WTC11 (cell line): ENCODE data around the gene NTRK2. TPM values are rescaled to one million over a fixed set of nuclear protein-coding genes. Genes with fewer than 3 reads are reported as not detected.

Source experiments
- ATAC-seq: fragments of 200-7000 bp; cut with Tn5 transposase; 2 replicates; pipeline ENCODE4 v1.10.0; 2021; ENCODE audit warnings: mild to moderate bottlenecking, moderate library complexity
- CTCF ChIA-PET: fragments of 300-600 bp; sonication (Branson Sonifier 250); formaldehyde crosslinking; loops from one replicate; lab custom pipeline; 2021; ENCODE audit warnings: antibody characterized with exemption; lab: Charles Lee
- POLR2A ChIA-PET: fragments of 350-600 bp; sonication (Branson Sonifier 250); formaldehyde crosslinking; loops from one replicate; lab custom pipeline; 2021; ENCODE audit warnings: antibody characterized with exemption; lab: Charles Lee
- DNase-seq: peaks from one replicate; pipeline ENCODE4 v3.0.0; 2021; ENCODE audit warnings: low spot score
- H3K27ac Mint-ChIP-seq: 2 replicates; pipeline ENCODE4 v1.8.0; 2021; ENCODE audit warnings: mixed read lengths
- H3K27me3 Mint-ChIP-seq: 2 replicates; pipeline ENCODE4 v1.8.0; 2021; ENCODE audit warnings: low read depth, mild to moderate bottlenecking, moderate library complexity, mixed read lengths
- H3K36me3 Mint-ChIP-seq: 2 replicates; pipeline ENCODE4 v1.8.0; 2021; ENCODE audit warnings: mixed read lengths
- H3K4me1 Mint-ChIP-seq: 2 replicates; pipeline ENCODE4 v1.8.0; 2022; ENCODE audit warnings: mixed read lengths
- H3K4me3 Mint-ChIP-seq: 2 replicates; pipeline ENCODE4 v1.8.0; 2021; ENCODE audit warnings: mild to moderate bottlenecking, moderate library complexity, mixed read lengths
- H3K9me3 Mint-ChIP-seq: 2 replicates; pipeline ENCODE4 v1.8.0; 2021; ENCODE audit warnings: mixed read lengths
- AR ChIP-seq: fragments of 250-450 bp; sonication (Bioruptor Pico); IDR thresholded peaks from 2 replicates; pipeline ENCODE4 v1.9.0; 2021; ENCODE audit warnings: mild to moderate bottlenecking
- ARID4B ChIP-seq: sonication (generic); formaldehyde crosslinking; IDR thresholded peaks from 2 replicates; pipeline ENCODE4 v1.8.0; 2023; ENCODE audit warnings: missing genetic modification reagents, mild to moderate bottlenecking, borderline replicate concordance
- ATF1 ChIP-seq: sonication (generic); formaldehyde crosslinking; IDR thresholded peaks from 2 replicates; pipeline ENCODE4 v1.8.1; 2023; ENCODE audit warnings: mild to moderate bottlenecking, moderate library complexity, missing genetic modification reagents
- ATF2 ChIP-seq: sonication (generic); formaldehyde crosslinking; IDR thresholded peaks from 2 replicates; pipeline ENCODE4 v1.8.1; 2022; ENCODE audit warnings: low read depth, missing genetic modification reagents, borderline replicate concordance
- E2F5 ChIP-seq: sonication (generic); formaldehyde crosslinking; IDR thresholded peaks from 2 replicates; pipeline ENCODE4 v1.8.1; 2022; ENCODE audit warnings: mild to moderate bottlenecking, moderate library complexity, missing genetic modification reagents
- FOXJ3 ChIP-seq: sonication (generic); formaldehyde crosslinking; IDR thresholded peaks from 2 replicates; pipeline ENCODE4 v1.9.0; 2021; ENCODE audit warnings: missing genetic modification reagents, mild to moderate bottlenecking, borderline replicate concordance
- FOXK1 ChIP-seq: sonication (generic); formaldehyde crosslinking; IDR thresholded peaks from 2 replicates; pipeline ENCODE4 v1.8.0; 2022; ENCODE audit warnings: mild to moderate bottlenecking, moderate library complexity, missing genetic modification reagents
- IRF2 ChIP-seq: sonication (generic); formaldehyde crosslinking; IDR thresholded peaks from 2 replicates; pipeline ENCODE4 v1.8.0; 2022; ENCODE audit warnings: low read depth, missing genetic modification reagents, borderline replicate concordance
- KAT7 ChIP-seq: sonication (generic); formaldehyde crosslinking; IDR thresholded peaks from 2 replicates; pipeline ENCODE4 v1.8.1; 2023; ENCODE audit warnings: missing genetic modification reagents, mild to moderate bottlenecking, borderline replicate concordance
- NR3C1 ChIP-seq: sonication (generic); formaldehyde crosslinking; conservative IDR thresholded peaks from 2 replicates; pipeline ENCODE4 v1.8.1; 2023; ENCODE audit warnings: low read depth, mild to moderate bottlenecking, missing genetic modification reagents
- OVOL2 ChIP-seq: fragments of 250-450 bp; sonication (Bioruptor Pico); IDR thresholded peaks from 2 replicates; pipeline ENCODE4 v1.9.0; 2021; ENCODE audit warnings: mild to moderate bottlenecking, borderline replicate concordance
- SMAD4 ChIP-seq: sonication (generic); formaldehyde crosslinking; IDR thresholded peaks from 2 replicates; pipeline ENCODE4 v1.8.0; 2022; ENCODE audit warnings: mild to moderate bottlenecking, missing genetic modification reagents
- SOX15 ChIP-seq: fragments of 250-450 bp; sonication (Bioruptor Pico); IDR thresholded peaks from 2 replicates; pipeline ENCODE4 v1.9.0; 2021; ENCODE audit warnings: mild to moderate bottlenecking
- TCF7 ChIP-seq: sonication (generic); formaldehyde crosslinking; IDR thresholded peaks from 2 replicates; pipeline ENCODE4 v1.8.0; 2022; ENCODE audit warnings: mild to moderate bottlenecking, low read depth, missing genetic modification reagents, moderate library complexity
- ZBTB21 ChIP-seq: sonication (generic); formaldehyde crosslinking; IDR thresholded peaks from 2 replicates; pipeline ENCODE4 v1.8.1; 2023; ENCODE audit warnings: mild to moderate bottlenecking, missing genetic modification reagents, borderline replicate concordance
- ZNF219 ChIP-seq: sonication (generic); formaldehyde crosslinking; IDR thresholded peaks from 2 replicates; pipeline ENCODE4 v1.8.0; 2023; ENCODE audit warnings: missing genetic modification reagents, mild to moderate bottlenecking, borderline replicate concordance
- ZNF263 ChIP-seq: sonication (generic); formaldehyde crosslinking; IDR thresholded peaks from 2 replicates; pipeline ENCODE4 v1.8.1; 2022; ENCODE audit warnings: low read depth, mild to moderate bottlenecking, moderate library complexity, missing genetic modification reagents
- ZNF416 ChIP-seq: fragments of 250-450 bp; sonication (Bioruptor Pico); IDR thresholded peaks from 2 replicates; pipeline ENCODE4 v1.9.0; 2021; ENCODE audit warnings: mild to moderate bottlenecking, inconsistent platforms
- total RNA-seq: library from RNA; stranded (reverse); gene quantifications from 3 replicates; pipeline ENCODE4 v1.2.3, GENCODE V29; 2021
- TF ChIP-seq, protein P1 (sequence below): sonication (generic); formaldehyde crosslinking; IDR thresholded peaks from 2 replicates; pipeline ENCODE4 v1.8.0; 2022; ENCODE audit warnings: mild to moderate bottlenecking, missing genetic modification reagents
- TF ChIP-seq, protein P2 (sequence below): sonication (generic); formaldehyde crosslinking; IDR thresholded peaks from 2 replicates; pipeline ENCODE4 v1.8.0; 2022; ENCODE audit warnings: mild to moderate bottlenecking, missing genetic modification reagents

The NTRK2 gene
- total RNA-seq, 1 experiment from 2014 or later = 0.02 TPM

GRCh38 chr9:84636436-84636835, 33.1 kb upstream of the NTRK2 start (continued):
- TF ChIP-seq, protein P1, sequence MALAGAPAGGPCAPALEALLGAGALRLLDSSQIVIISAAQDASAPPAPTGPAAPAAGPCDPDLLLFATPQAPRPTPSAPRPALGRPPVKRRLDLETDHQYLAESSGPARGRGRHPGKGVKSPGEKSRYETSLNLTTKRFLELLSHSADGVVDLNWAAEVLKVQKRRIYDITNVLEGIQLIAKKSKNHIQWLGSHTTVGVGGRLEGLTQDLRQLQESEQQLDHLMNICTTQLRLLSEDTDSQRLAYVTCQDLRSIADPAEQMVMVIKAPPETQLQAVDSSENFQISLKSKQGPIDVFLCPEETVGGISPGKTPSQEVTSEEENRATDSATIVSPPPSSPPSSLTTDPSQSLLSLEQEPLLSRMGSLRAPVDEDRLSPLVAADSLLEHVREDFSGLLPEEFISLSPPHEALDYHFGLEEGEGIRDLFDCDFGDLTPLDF = no peak
- no peak for TF ChIP-seq ZNF219
- no peak for TF ChIP-seq TCF7 (CRISPR knock-in tag)
- no peak for TF ChIP-seq ARID4B (CRISPR knock-in tag)
- TF ChIP-seq FOXJ3 (CRISPR knock-in tag) = no peak
- TF ChIP-seq, protein P2, sequence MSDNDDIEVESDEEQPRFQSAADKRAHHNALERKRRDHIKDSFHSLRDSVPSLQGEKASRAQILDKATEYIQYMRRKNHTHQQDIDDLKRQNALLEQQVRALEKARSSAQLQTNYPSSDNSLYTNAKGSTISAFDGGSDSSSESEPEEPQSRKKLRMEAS (CRISPR knock-in tag) = no peak
- no peak for TF ChIP-seq KAT7 (CRISPR knock-in tag)
- TF ChIP-seq ZNF263 = no peak

DNA sequence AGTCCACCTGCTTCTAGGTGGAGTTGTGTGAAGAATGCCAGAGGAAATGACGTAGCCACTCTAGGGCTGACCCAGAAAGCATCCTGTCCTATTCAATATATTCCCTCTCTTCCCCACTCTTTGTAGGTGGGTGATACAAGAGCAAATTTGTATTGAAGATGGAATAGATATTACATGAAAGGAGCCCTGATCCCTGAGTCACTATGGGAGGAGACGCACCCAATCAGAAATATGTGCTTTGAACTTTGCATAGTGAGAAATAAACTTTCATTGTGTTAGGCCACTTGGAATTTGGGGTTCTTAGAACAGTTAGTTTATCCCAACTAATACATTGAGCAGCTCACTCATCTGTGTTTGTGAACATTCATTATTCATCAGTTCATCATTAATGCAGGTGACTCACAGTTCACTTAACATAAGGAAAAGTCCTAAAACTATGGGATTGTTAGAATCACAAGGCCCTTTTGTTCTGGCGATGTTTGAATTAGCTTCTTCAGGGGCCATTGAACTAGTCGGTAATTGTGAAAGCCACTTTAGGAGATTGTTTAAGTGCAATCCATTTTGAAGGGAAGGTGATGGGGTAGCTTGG, 26.9 kb upstream of the NTRK2 start:
- CTCF ChIA-PET = interaction anchor here (0.6 kb wide), 1 partner anchor 243 kb away, joined by 4 read pairs; no protein-coding TSS in a partner anchor
- ATAC-seq (no peak), DNase-seq (no peak)
- no peak for TF ChIP-seq SMAD4 (CRISPR knock-in tag)
- TF ChIP-seq FOXK1 = no peak
- TF ChIP-seq E2F5 (CRISPR knock-in tag) = no peak
- TF ChIP-seq ATF1 (CRISPR knock-in tag) = no peak
- TF ChIP-seq ZNF416 (CRISPR knock-in tag) = no peak
- TF ChIP-seq ATF2 (CRISPR knock-in tag) = no peak
- TF ChIP-seq ZBTB21 = no peak
- TF ChIP-seq OVOL2 = no peak
- no peak for TF ChIP-seq IRF2
- TF ChIP-seq SOX15 (CRISPR knock-in tag) = no peak
- TF ChIP-seq AR (CRISPR knock-in tag) = no peak
- no peak for TF ChIP-seq ARID4B (CRISPR knock-in tag)
- TF ChIP-seq NR3C1 (CRISPR knock-in tag) = no peak
- Mint-ChIP-seq H3K27me3 (peaks cover 3% of the 10 kb centered on the region; the same call in 1 of the 2 replicates), H3K36me3 (peaks cover 16% of the 10 kb centered on the region), H3K4me1 (peaks cover 15% of the 10 kb centered on the region), H3K4me3 (no peak overlapping the region), H3K9me3 (peaks cover 38% of the 10 kb centered on the region), H3K27ac (no peak overlapping the region)
- POLR2A ChIA-PET = no interaction called here
